Fibroblast of the aortic adventitia (primary cell): ENCODE data around the gene BAG5. TPM values are rescaled to one million over a fixed set of nuclear protein-coding genes. Genes with fewer than 3 reads are reported as not detected.
"Not testable (repeated sequence)": the region's sequence is repeated elsewhere in the genome, so short reads cannot be mapped to it uniquely, and the experiment has no call there.

Experiments used
- DNase-seq: peaks from one replicate; pipeline ENCODE4 v3.0.0-alpha.2; 2010; ENCODE audit warnings: low read depth
- H3K4me3 ChIP-seq: 2 replicates; pipeline ENCODE4 v1.5.1; 2011; ENCODE audit warnings: low read depth, mild to moderate bottlenecking, control low read depth, low read length, moderate library complexity
- total RNA-seq: library from RNA; depleted of rRNA; stranded (reverse); fragments of >200 nt; gene quantifications from 2 replicates; pipeline ENCODE4 v1.2.3, GENCODE V29; 2012; ENCODE audit warnings: low replicate concordance
- TF ChIP-seq, protein P1 (sequence below): IDR thresholded peaks from 2 replicates; pipeline ENCODE4 v1.5.1; 2011; ENCODE audit warnings: mild to moderate bottlenecking, low read length, control low read depth, inconsistent platforms; ENCODE audit not compliant: insufficient read depth

The BAG5 gene
- total RNA-seq, 1 donor: 37.9 TPM

DNA sequence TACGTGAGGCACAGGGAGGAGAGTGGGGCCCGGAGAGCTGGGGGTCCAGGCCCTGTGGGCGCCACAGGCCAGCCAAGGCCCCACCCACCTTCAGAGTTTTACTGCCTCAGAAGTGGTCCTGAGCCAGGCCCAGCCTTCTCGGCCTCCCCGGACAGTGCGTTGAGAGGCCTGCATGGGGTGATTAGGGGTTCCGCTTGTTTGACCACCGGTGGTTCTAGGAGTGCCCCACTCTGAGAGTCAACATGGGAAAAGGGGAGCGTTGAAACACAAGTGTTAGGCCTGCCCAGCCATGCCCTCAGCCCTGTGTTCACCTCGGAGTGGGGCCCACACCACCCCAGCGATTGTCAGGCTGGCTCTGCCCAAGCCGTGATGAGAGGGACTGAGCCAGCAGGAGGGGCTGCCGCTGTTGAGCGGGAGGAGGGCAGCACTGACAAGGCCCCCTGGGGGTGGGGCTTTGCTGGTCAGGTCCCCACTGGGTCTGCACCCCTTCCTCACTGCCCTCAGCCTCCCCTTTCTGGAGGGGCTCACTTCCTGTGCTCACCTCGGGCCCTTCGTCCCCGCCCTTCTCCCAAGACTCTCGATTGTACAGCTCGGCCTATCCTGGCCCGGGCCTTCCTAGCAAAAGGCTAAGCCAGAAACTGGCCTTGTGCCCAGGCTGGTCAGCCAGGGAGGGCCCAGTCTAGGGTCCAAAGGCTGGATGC lies 44.6 kb downstream of the BAG5 start:
- peak; percentile 36 for DNase-seq
- TF ChIP-seq, protein P1, sequence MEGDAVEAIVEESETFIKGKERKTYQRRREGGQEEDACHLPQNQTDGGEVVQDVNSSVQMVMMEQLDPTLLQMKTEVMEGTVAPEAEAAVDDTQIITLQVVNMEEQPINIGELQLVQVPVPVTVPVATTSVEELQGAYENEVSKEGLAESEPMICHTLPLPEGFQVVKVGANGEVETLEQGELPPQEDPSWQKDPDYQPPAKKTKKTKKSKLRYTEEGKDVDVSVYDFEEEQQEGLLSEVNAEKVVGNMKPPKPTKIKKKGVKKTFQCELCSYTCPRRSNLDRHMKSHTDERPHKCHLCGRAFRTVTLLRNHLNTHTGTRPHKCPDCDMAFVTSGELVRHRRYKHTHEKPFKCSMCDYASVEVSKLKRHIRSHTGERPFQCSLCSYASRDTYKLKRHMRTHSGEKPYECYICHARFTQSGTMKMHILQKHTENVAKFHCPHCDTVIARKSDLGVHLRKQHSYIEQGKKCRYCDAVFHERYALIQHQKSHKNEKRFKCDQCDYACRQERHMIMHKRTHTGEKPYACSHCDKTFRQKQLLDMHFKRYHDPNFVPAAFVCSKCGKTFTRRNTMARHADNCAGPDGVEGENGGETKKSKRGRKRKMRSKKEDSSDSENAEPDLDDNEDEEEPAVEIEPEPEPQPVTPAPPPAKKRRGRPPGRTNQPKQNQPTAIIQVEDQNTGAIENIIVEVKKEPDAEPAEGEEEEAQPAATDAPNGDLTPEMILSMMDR: no peak
- H3K4me3 ChIP-seq: no peak overlapping the region

DNA sequence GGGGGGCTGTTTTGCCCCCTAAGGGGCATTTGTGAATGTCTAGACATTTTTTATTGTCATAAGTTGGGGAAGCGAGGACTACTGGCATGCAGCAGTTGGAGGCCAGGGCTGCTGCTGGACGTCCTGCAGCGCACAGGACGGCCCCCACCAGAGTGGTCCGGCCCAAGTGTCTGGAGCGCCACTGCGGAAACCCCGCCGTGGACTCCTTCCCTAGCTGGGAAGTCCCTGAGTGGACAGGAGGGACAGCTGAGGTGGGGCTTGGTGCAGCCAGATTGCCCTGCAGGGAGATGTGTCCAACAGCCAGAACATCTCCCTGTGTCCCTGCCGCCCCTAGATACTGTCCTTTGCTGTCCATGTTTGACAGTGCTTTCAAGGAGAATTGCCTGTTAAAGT lies 45.3 kb downstream of the BAG5 start:
- no peak overlapping the region for H3K4me3 ChIP-seq
- TF ChIP-seq, protein P1: no peak
- DNase-seq: no peak

DNA sequence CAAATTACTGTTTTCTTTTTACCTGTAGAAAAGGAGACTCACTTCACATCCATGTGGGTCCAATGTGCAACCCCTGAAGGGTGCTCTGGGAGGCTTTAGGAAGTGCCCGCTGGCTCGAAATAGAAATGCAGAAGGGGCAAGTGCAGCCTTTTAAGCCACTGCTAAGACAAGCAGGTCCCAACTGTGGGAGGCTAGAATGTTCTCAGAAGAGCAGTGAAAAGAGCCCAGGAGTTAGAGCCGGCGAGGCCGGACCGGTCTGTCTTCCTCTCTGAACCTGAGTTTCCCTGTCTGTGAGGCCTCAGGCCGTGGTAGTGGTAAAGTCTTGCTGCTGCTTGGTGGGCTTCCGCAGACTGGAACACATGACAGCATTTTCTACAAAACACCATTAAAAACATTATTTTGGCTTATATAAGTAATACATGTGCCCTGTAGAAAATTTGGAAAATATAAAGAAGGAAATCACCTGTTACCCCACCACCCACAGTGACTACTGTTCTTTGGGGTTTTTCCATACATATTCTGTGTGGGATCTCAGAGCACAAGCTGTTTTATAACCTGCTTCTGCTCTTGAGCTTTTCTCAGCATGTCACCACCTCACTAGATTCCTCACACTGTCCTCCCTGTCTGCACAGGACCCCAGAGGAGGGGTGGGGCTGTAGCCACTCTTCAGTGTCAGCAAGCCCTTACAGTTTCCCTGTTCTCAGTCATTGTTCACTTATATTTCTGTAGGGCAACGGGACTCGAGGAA lies 45.9 kb downstream of the BAG5 start:
- no peak overlapping the region for H3K4me3 ChIP-seq
- TF ChIP-seq, protein P1: no peak
- no peak for DNase-seq

- TF ChIP-seq, protein P1: no peak
- DNase-seq: no peak
Observed at GRCh38 chr14:103514596-103515421, 47.6 kb downstream of the BAG5 start.

DNA sequence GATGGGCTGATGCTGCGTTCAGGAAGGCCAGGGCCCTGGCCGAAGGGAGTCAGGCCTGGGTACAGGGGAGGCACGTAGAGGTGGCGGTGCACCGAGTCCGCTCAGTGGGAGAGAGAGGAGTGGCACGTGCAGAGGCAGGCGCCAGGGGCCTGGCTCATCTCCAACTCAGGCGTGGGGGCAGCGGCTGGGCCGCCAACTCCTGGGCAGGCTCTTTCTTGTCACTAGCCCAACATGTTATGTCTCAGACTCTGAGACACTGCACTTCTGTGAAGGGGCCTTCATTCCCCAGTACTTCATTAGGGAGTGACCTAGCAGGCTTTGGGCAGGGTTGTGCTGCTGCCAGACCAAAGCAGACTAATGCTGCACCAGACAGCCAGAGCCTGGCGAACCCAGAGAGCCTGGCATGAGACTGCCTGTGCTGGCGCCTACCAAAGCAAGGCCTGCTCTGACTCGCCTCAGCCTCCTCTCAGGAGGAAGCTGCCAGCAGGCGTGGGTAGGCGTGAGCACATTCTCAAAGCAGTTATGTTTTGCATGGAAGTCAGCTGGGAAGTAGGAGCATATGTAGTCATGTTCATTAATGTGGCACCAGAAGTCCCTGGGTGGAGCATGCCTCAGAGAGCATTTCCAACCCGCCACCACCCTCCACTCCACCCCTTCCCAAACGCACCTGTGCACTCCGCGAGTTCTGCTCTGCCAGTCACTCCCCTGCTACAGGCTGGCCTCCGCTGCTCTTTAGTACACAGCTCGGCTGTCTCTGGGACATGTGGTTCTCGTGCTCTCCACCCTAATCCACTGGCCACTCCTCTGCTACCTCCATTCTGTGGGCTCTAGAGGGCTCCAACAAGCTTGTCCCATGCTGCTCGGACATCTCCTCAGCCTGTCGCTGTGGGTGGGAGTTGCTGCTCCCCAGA lies 49.5 kb downstream of the BAG5 start:
- DNase-seq: peak; percentile 76
- H3K4me3 ChIP-seq: no peak overlapping the region
- TF ChIP-seq, protein P1: no peak

More at GRCh38 chr14:103514596-103515421, 47.6 kb downstream of the BAG5 start:
- H3K4me3 ChIP-seq: no peak overlapping the region

DNA sequence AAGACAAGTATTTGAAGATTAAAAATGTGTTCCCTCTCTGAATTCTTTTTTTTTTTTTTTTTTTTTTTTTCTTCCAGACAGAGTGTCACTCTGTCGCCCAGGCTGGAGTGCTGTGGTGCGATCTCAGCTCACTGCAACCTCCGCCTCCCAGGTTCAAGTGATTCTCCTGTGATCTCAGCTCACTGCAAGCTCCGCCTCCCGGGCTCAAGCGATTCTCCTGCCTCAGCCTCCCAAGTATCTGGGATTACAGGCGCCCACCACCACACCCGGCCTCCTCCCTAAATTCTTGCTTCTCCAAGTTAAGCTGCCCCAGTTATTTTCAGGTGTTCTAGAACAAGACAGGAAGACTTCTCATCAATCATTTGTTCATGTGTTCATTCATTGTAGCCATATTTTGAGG lies 50.3 kb downstream of the BAG5 start:
- not testable (repeated sequence) for DNase-seq, H3K4me3 ChIP-seq
